ENCODE results near the gene VPS45. TPM values are rescaled to one million over a fixed set of nuclear protein-coding genes. Genes with fewer than 3 reads are reported as not detected.

VPS45 gene
- total and polyA plus RNA-seq, 2 of the 13 experiments (the other 11 are each of a cell fraction or from before 2014, with no cell fraction given), result 15.2 to 25.2 TPM

- peaks cover 25% of the 10 kb centered on the region for H3K4me1 ChIP-seq (ENCODE audit: insufficient read depth, low read length)
- H3K27me3 ChIP-seq (ENCODE audit: control insufficient read depth in 1 of 2, insufficient read depth in 2 of 2, low read length in 2 of 2), result peaks cover 0 to 7% of the 10 kb centered on the region in 2 experiments; a peak in 2 of 5 replicates
- no peak overlapping the region for H2AFZ ChIP-seq (ENCODE audit: low read length)
- DNase-seq (ENCODE audit: low spot score) (no peak), ATAC-seq (no peak), FAIRE-seq (no peak)
- no peak overlapping the region for H3K27ac ChIP-seq (ENCODE audit: extremely low read length, insufficient read depth, low read length)
- no TSS peak for BruUV-seq (replicated peaks)
- H4K20me1 ChIP-seq (ENCODE audit: insufficient read depth, low read length), result no peaks in the 10 kb centered on the region
- TF ChIP-seq HNF4A (CRISPR knock-in tag; IDR thresholded peaks at IDR 0.05) (no peak), MTA3 (CRISPR knock-in tag; IDR thresholded peaks at IDR 0.05) (no peak), ZNF496 (CRISPR knock-in tag; IDR thresholded peaks at IDR 0.05; ENCODE audit: insufficient replicate concordance) (no peak), ZNF235 (CRISPR knock-in tag; IDR thresholded peaks at IDR 0.05; ENCODE audit: borderline replicate concordance) (no peak), ZNF850 (CRISPR knock-in tag; conservative IDR thresholded peaks at IDR 0.05) (no peak), SP5 (CRISPR knock-in tag; IDR thresholded peaks at IDR 0.05; ENCODE audit: borderline replicate concordance, low read depth) (no peak), KDM6A (CRISPR knock-in tag; IDR thresholded peaks at IDR 0.05; ENCODE audit: low read depth) (no peak), GLI4 (CRISPR knock-in tag; IDR thresholded peaks at IDR 0.05; ENCODE audit: borderline replicate concordance) (no peak)
- CTCF ChIA-PET (ENCODE audit: low intra/inter-chr PET ratio, low total read pairs), result no interaction called here
- peaks cover 0 to 19% of the 10 kb centered on the region in 2 experiments; a peak in 3 of 5 replicates for H3K36me3 ChIP-seq (replicated peaks in 1 of 2; ENCODE audit: control insufficient read depth in 1 of 2, insufficient read depth in 2 of 2, low read length in 2 of 2)
- no peak overlapping the region for H3K4me2 ChIP-seq (ENCODE audit: low read depth, low read length)
- no peaks in the 10 kb centered on the region for H3K79me2 ChIP-seq (ENCODE audit: insufficient read depth, low read length)
- H3K4me3 ChIP-seq (replicated peaks in 1 of 3; ENCODE audit: insufficient read depth in 1 of 3, low read depth in 2 of 3, low read length in 3 of 3), result no peak overlapping the region
- no peak overlapping the region for H3K9ac ChIP-seq (ENCODE audit: insufficient read depth, low read depth, low read length)
- intact Hi-C loops (cut with micrococcal nuclease; ENCODE audit: unreplicated experiment), result no loop called here
- POLR2A ChIA-PET, result interaction anchor here (0.7 kb wide), 1 partner anchor 409 kb away, joined by 3 read pairs; no protein-coding TSS in a partner anchor
- no peaks in the 10 kb centered on the region for H3K9me3 ChIP-seq (ENCODE audit: low read length)
- in situ Hi-C loops (cut with HindIII; ENCODE audit: extremely low pct_ligation_motif_present, low pct_unique_long_range_greater_than_20kb), result no loop called here
- 91% methylated on average over 8 of the region's 8 CpGs for WGBS (ENCODE audit: low lambda C conversion rate)
These were observed 92.0 kb downstream of the VPS45 start for GRCh38 chr1:150159550-150159949.

DNA sequence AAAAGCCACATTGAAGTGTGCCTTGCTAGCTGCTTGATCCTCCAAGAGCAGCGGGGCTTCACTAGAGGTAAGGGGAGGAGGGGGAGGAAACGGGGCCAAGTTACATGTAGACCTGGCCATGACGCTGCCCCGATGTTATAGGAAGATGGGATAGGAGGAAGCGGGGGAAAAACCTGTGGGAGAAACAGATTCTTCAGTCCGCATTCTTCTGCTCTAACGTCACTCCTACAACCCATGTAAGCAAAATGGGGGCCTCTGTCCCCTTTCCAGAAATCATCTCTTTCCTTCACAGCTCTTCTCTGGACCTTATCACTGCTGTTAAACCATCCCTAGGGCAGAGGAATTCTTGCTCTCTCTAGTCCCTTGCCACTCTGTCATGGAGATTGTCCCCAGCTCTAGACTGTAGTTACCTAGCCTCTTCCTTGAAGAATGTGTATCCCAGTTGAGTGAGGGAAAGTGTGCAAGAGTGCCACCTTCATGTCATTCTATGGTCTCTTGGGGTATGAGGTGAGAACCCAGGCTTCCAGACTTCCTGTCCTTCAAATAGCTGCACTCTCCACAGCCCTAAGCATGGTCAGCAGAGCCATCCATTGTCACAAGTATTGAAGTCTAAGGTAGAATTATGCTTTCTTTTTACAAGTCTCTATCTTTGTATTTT, 93.5 kb downstream of the VPS45 start:
- FAIRE-seq (no peak), DNase-seq (ENCODE audit: low spot score) (no peak), ATAC-seq (no peak)
- in situ Hi-C loops (cut with HindIII; ENCODE audit: extremely low pct_ligation_motif_present, low pct_unique_long_range_greater_than_20kb) (no loop called here), intact Hi-C loops (cut with micrococcal nuclease; ENCODE audit: unreplicated experiment) (loop anchor here (5.0 to 10.0 kb wide), 2 partner anchors 94 to 196 kb away; partner anchors contain the start of gene VPS45)
- Histone ChIP-seq H3K9ac (ENCODE audit: insufficient read depth, low read depth, low read length) (no peak overlapping the region), H4K20me1 (ENCODE audit: insufficient read depth, low read length) (no peaks in the 10 kb centered on the region), H3K4me1 (ENCODE audit: insufficient read depth, low read length) (peaks cover 37% of the 10 kb centered on the region), H3K4me2 (ENCODE audit: low read depth, low read length) (no peak overlapping the region), H3K9me3 (ENCODE audit: low read length) (no peaks in the 10 kb centered on the region), H3K36me3 (replicated peaks in 1 of 2; ENCODE audit: control insufficient read depth in 1 of 2, insufficient read depth in 2 of 2, low read length in 2 of 2) (peaks cover 0 to 16% of the 10 kb centered on the region in 2 experiments; a peak in 3 of 5 replicates), H3K79me2 (ENCODE audit: insufficient read depth, low read length) (no peaks in the 10 kb centered on the region), H2AFZ (ENCODE audit: low read length) (no peak overlapping the region), H3K27ac (ENCODE audit: extremely low read length, insufficient read depth, low read length) (no peak overlapping the region), H3K4me3 (replicated peaks in 1 of 3; ENCODE audit: insufficient read depth in 1 of 3, low read depth in 2 of 3, low read length in 3 of 3) (no peak overlapping the region), H3K27me3 (ENCODE audit: control insufficient read depth in 1 of 2, insufficient read depth in 2 of 2, low read length in 2 of 2) (peaks cover 1 to 13% of the 10 kb centered on the region in 2 experiments; a peak in 2 of 5 replicates)
- POLR2A ChIA-PET, result interaction anchor here (1.0 kb wide), 1 partner anchor 11 kb away, joined by 4 read pairs; the partner anchor contains the start of gene PLEKHO1
- BruUV-seq (replicated peaks), result no TSS peak
- WGBS (ENCODE audit: low lambda C conversion rate), result 95% methylated on average over 7 of the region's 7 CpGs
- CTCF ChIA-PET (ENCODE audit: low intra/inter-chr PET ratio, low total read pairs), result no interaction called here
- TF ChIP-seq USF2 (IDR thresholded peaks at IDR 0.05; ENCODE audit: low read depth, low read length) (no peak), USF2 (CRISPR knock-in tag; IDR thresholded peaks at IDR 0.05; ENCODE audit: borderline replicate concordance) (no peak), ZNF674 (CRISPR knock-in tag; IDR thresholded peaks at IDR 0.05; ENCODE audit: low read depth) (no peak), BRF2 (CRISPR knock-in tag; IDR thresholded peaks at IDR 0.05) (no peak), ZFP1 (CRISPR knock-in tag; IDR thresholded peaks at IDR 0.05) (no peak), RBFOX2 (IDR thresholded peaks at IDR 0.05; ENCODE audit: low read depth, low read length) (no peak), MAFG (CRISPR knock-in tag; IDR thresholded peaks at IDR 0.05) (no peak), ZNF235 (CRISPR knock-in tag; IDR thresholded peaks at IDR 0.05; ENCODE audit: borderline replicate concordance) (no peak), ZFP36L2 (CRISPR knock-in tag; IDR thresholded peaks at IDR 0.05) (no peak)

Measured in HepG2 (cell line).